GM23338 (cell line): ENCODE results near the gene KCNT1.

Experiments
- CTCF ChIP-seq, 2 experiments: fragments of 200-600 bp in 1 of 2; sonication (generic) in 1 of 2; conservative IDR thresholded peaks; 2 replicates each; pipeline versions ENCODE4 v1.5.1 to v1.6.1; 2016 to 2017; ENCODE audit warnings: antibody characterized with exemption in 2 of 2, low read depth in 2 of 2, mild to moderate bottlenecking in 2 of 2, moderate library complexity in 1 of 2
- ETS1 ChIP-seq: IDR thresholded peaks from 2 replicates; pipeline ENCODE4 v1.6.1; 2016; ENCODE audit warnings: antibody characterized with exemption
- POLR2AphosphoS5 ChIP-seq: IDR thresholded peaks from 2 replicates; pipeline ENCODE4 v1.6.1; 2016; ENCODE audit warnings: antibody characterized with exemption, low read depth

- no peak for TF ChIP-seq CTCF (conservative IDR thresholded peaks at IDR 0.05; ENCODE audit: low read depth in 2 of 2)
- no peak for TF ChIP-seq POLR2AphosphoS5
- no peak for TF ChIP-seq ETS1
Observed at GRCh38 chr9:135666534-135667462, 35.2 kb upstream of the KCNT1 start.
